ENCODE measurements around the gene TMEM184C. TPM values are rescaled to one million over a fixed set of nuclear protein-coding genes. Genes with fewer than 3 reads are reported as not detected.

The TMEM184C gene
- total RNA-seq, 1 experiment from 2014 or later = 36.3 TPM

- Histone ChIP-seq H3K4me1 (ENCODE audit: insufficient read depth, low read length, poor library complexity, severe bottlenecking) (peaks cover 7% of the 10 kb centered on the region), H3K4me3 (ENCODE audit: low read depth, low read length, poor library complexity, severe bottlenecking) (peak overlapping the region; percentile 87), H3K27ac (ENCODE audit: low read depth, low read length, poor library complexity, severe bottlenecking) (peak overlapping the region; percentile 79), H3K9me3 (ENCODE audit: low read depth, low read length, poor library complexity, severe bottlenecking) (no peaks in the 10 kb centered on the region), H3K36me3 (ENCODE audit: insufficient read depth, low read length, poor library complexity, severe bottlenecking) (peaks cover 5% of the 10 kb centered on the region), H3K27me3 (replicated peaks; ENCODE audit: insufficient read depth, low read depth, low read length, poor library complexity) (no peaks in the 10 kb centered on the region)
- POLR2A ChIA-PET (ENCODE audit: low non-redundant PET) = no interaction called here
- CTCF ChIA-PET = interaction anchor here (1.9 kb wide), 1 partner anchor 249 kb away, joined by 9 read pairs; no protein-coding TSS in a partner anchor
- no TSS peak for BruUV-seq (replicated peaks)
- intact Hi-C loops (cut with micrococcal nuclease; ENCODE audit: unreplicated experiment) = no loop called here
- DNase-seq (ENCODE audit: low spot score) = no peak
- TF ChIP-seq EZH2 (IDR thresholded peaks at IDR 0.05; ENCODE audit: borderline replicate concordance, low read depth, low read length, poor library complexity, severe bottlenecking) (no peak), CTCF (conservative IDR thresholded peaks at IDR 0.05; ENCODE audit: low read depth, low read length) (no peak)
Observed at GRCh38 chr4:147617841-147618691, 869 bp downstream of the TMEM184C start.

GRCh38 chr4:147620315-147620714 is 3.1 kb downstream of the TMEM184C start:
- CTCF ChIA-PET = no interaction called here
- TSS peak; percentile 10 for BruUV-seq (replicated peaks)
- intact Hi-C loops (cut with micrococcal nuclease; ENCODE audit: unreplicated experiment) = no loop called here

GRCh38 chr4:147625733-147626132 is 8.5 kb downstream of the TMEM184C start:
- Histone ChIP-seq H3K4me1 (ENCODE audit: insufficient read depth, low read length, poor library complexity, severe bottlenecking) (no peaks in the 10 kb centered on the region), H3K27ac (ENCODE audit: low read depth, low read length, poor library complexity, severe bottlenecking) (no peak overlapping the region), H3K36me3 (ENCODE audit: insufficient read depth, low read length, poor library complexity, severe bottlenecking) (peaks cover 61% of the 10 kb centered on the region), H3K27me3 (replicated peaks; ENCODE audit: insufficient read depth, low read depth, low read length, poor library complexity) (no peaks in the 10 kb centered on the region), H3K4me3 (ENCODE audit: low read depth, low read length, poor library complexity, severe bottlenecking) (no peak overlapping the region), H3K9me3 (ENCODE audit: low read depth, low read length, poor library complexity, severe bottlenecking) (no peaks in the 10 kb centered on the region)
- DNase-seq (ENCODE audit: low spot score) = no peak
- BruUV-seq (replicated peaks) = no TSS peak
- ChIA-PET CTCF (no interaction called here), POLR2A (ENCODE audit: low non-redundant PET) (no interaction called here)
- TF ChIP-seq CTCF (conservative IDR thresholded peaks at IDR 0.05; ENCODE audit: low read depth, low read length) = no peak
- no peak for TF ChIP-seq EZH2 (IDR thresholded peaks at IDR 0.05; ENCODE audit: borderline replicate concordance, low read depth, low read length, poor library complexity, severe bottlenecking)
- intact Hi-C loops (cut with micrococcal nuclease; ENCODE audit: unreplicated experiment) = no loop called here

More at GRCh38 chr4:147620315-147620714, 3.1 kb downstream of the TMEM184C start:
- Histone ChIP-seq H3K36me3 (ENCODE audit: insufficient read depth, low read length, poor library complexity, severe bottlenecking) (peaks cover 23% of the 10 kb centered on the region), H3K4me3 (ENCODE audit: low read depth, low read length, poor library complexity, severe bottlenecking) (no peak overlapping the region), H3K4me1 (ENCODE audit: insufficient read depth, low read length, poor library complexity, severe bottlenecking) (peaks cover 7% of the 10 kb centered on the region), H3K27me3 (replicated peaks; ENCODE audit: insufficient read depth, low read depth, low read length, poor library complexity) (no peaks in the 10 kb centered on the region), H3K9me3 (ENCODE audit: low read depth, low read length, poor library complexity, severe bottlenecking) (no peaks in the 10 kb centered on the region), H3K27ac (ENCODE audit: low read depth, low read length, poor library complexity, severe bottlenecking) (no peak overlapping the region)
- no peak for TF ChIP-seq EZH2 (IDR thresholded peaks at IDR 0.05; ENCODE audit: borderline replicate concordance, low read depth, low read length, poor library complexity, severe bottlenecking)
- no peak for TF ChIP-seq CTCF (conservative IDR thresholded peaks at IDR 0.05; ENCODE audit: low read depth, low read length)
- DNase-seq (ENCODE audit: low spot score) = no peak
- POLR2A ChIA-PET (ENCODE audit: low non-redundant PET) = no interaction called here
